Muscle of leg (tissue), 11 donors: ENCODE measurements around the gene DDX11. TPM values are rescaled to one million over a fixed set of nuclear protein-coding genes. Genes with fewer than 3 reads are reported as not detected.
A peak's percentile ranks its signal among the peaks of the same experiment; 100 is the strongest.
"Not testable (repeated sequence)": the region's sequence is repeated elsewhere in the genome, so short reads cannot be mapped to it uniquely, and the experiment has no call there.

Experiments
- DNase-seq: peaks from one replicate; pipeline ENCODE4 v3.0.0; 2013
- H3K27ac ChIP-seq: one replicate; pipeline ENCODE4 v1.5.1; 2013; ENCODE audit warnings: mild to moderate bottlenecking, low read length, control low read depth
- H3K27me3 ChIP-seq: one replicate; pipeline ENCODE4 v1.6.1; 2013; ENCODE audit warnings: low read length; ENCODE audit not compliant: control insufficient read depth, insufficient read depth
- H3K36me3 ChIP-seq: one replicate; pipeline ENCODE4 v1.6.1; 2013; ENCODE audit warnings: low read length; ENCODE audit not compliant: control insufficient read depth, insufficient read depth
- H3K4me1 ChIP-seq: one replicate; pipeline ENCODE4 v1.6.1; 2013; ENCODE audit warnings: low read length; ENCODE audit not compliant: control insufficient read depth, insufficient read depth
- H3K4me3 ChIP-seq: one replicate; pipeline ENCODE4 v1.5.1; 2013; ENCODE audit warnings: low read length, control low read depth
- H3K9me3 ChIP-seq: replicated peaks from 2 replicates; pipeline ENCODE4 v1.6.1; 2013; ENCODE audit warnings: low read depth, low read length; ENCODE audit not compliant: control insufficient read depth
- WGBS: methylation state at CpG from one replicate; pipeline ENCODE4 v1.1.5; 2013; ENCODE audit warnings: missing lambda C conversion rate; ENCODE audit not compliant: insufficient coverage; 5-methylcytosine and 5-hydroxymethylcytosine counted together
- polyA plus RNA-seq, 8 donors: library from polyadenylated mRNA; unstranded; fragments of 120-200 nt; gene quantifications; one replicate each; pipeline versions ENCODE4 v1.2.1 to v1.2.3, GENCODE V29; 2013; ENCODE audit warnings: inconsistent platforms in 1 of 8, low replicate concordance in 1 of 8; ENCODE audit not compliant: insufficient read length in 8 of 8, insufficient read depth in 1 of 8
- total RNA-seq: library from RNA; stranded (reverse); fragments of 120-200 nt; gene quantifications from one replicate; pipeline ENCODE4 v1.2.4, GENCODE V29; 2013

The DDX11 gene
- total and polyA plus RNA-seq, 9 donors: 21.1 to 53.9 (median 29.2) TPM

- not testable (repeated sequence) for H3K27me3 ChIP-seq, H3K9me3 ChIP-seq, H3K27ac ChIP-seq, H3K36me3 ChIP-seq, H3K4me1 ChIP-seq, H3K4me3 ChIP-seq, DNase-seq
- 57% methylated on average over 3 of the region's 14 CpGs for WGBS
Measured at GRCh38 chr12:31104773-31105172, 31.1 kb downstream of the DDX11 start.

DNA sequence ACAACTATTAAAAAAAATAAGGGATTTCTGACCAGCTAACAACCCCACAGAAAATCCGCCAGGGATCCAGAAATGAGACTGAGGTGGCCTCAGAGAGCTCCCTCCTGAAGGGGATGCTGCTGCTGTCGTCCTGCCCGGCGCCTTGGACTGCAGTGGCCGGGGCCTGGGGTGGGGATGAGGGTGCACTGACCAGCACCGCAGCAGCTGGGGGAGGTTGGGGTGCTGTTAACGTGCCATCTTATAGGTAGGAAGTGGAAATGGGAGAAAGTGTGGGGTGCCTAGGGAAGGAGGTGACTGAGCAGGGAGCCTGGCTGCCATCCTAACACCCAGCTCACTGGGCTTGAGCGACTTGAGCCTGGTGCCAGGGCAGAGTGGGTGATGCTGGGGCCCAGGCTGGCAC lies 32.0 kb downstream of the DDX11 start:
- WGBS: 61% methylated on average over 6 of the region's 8 CpGs
- H3K36me3 ChIP-seq: peaks cover 9% of the 10 kb centered on the region
- H3K9me3 ChIP-seq: no peaks in the 10 kb centered on the region
- no peak overlapping the region for H3K27ac ChIP-seq
- no peak overlapping the region for H3K4me3 ChIP-seq
- no peak for DNase-seq
- no peaks in the 10 kb centered on the region for H3K27me3 ChIP-seq
- H3K4me1 ChIP-seq: peaks cover 4% of the 10 kb centered on the region

DNA sequence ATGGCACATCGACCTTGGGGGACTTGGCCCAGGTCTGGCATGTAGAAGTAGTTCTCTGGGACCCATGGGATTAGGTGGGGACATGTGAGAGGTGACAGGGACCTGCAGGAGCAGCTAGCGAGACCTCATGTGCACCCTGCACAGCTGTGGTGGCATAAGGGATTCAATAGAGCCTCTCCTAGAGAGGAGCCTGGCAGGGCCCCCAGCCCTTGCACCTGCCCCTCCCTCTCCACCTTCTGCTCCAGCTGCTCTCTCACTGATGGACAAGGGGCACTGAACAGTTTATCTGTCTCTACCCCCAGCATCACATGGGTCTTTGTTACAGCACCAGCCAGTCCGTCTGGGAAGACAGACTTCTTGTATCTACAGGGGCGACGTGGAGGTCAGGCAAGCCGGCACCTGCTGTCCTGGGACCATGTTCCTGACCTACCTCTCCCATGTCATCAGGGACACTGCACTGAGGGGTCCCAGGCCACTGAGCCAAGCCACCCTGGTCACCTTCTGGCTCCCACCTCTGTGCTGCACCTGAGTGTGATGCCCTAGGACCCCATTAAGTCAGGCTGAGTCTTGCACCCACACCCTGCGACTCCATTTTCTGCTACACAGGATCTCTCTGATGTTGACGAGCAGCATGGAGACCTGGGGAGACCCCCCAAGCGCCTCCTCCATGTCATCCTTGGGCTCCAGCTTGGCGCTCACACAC lies 32.6 kb downstream of the DDX11 start:
- Histone ChIP-seq H3K27ac (no peak overlapping the region), H3K4me1 (peaks cover 4% of the 10 kb centered on the region), H3K27me3 (no peaks in the 10 kb centered on the region), H3K9me3 (no peaks in the 10 kb centered on the region), H3K4me3 (no peak overlapping the region), H3K36me3 (peaks cover 9% of the 10 kb centered on the region)
- peak; percentile 14 for DNase-seq
- 88% methylated on average over 1 of the region's 10 CpGs for WGBS

GRCh38 chr12:31109773-31110172 lies 36.1 kb downstream of the DDX11 start:
- not testable (repeated sequence) for H3K4me1 ChIP-seq, H3K4me3 ChIP-seq, H3K27ac ChIP-seq, H3K36me3 ChIP-seq, DNase-seq, H3K27me3 ChIP-seq, H3K9me3 ChIP-seq
- 67% methylated on average over 3 of the region's 6 CpGs for WGBS

GRCh38 chr12:31110263-31110662 lies 36.6 kb downstream of the DDX11 start:
- not testable (repeated sequence) for H3K9me3 ChIP-seq, H3K36me3 ChIP-seq, H3K4me1 ChIP-seq, H3K4me3 ChIP-seq, H3K27me3 ChIP-seq, H3K27ac ChIP-seq, DNase-seq
- 60% methylated on average over 1 of the region's 5 CpGs for WGBS

DNA sequence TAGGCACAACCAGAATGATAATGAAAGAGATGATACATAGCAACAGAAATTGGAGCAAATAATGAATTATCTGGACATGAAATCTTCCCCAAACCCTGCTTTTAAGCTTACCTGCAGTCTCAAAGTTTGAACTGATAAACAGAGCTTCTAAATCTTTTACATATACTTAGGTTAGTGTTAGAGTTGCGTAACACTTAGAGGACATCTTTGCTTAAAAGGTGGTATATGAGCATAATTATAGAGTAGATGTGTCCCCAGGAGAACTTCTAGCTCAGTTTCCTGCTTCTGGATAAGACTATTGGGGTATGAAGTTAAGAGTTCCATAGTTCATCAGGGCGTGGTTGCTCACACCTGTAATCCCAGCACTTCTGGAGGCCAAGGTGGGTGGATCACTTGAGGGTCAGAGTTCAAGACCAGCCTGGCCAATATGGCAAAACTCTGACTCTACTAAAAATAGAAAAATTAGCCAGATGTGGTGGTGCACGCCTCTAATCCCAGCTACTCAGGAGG lies 41.5 kb downstream of the DDX11 start:
- no CpG with 5 or more reads among the region's 3 CpGs for WGBS
- not testable (repeated sequence) for H3K36me3 ChIP-seq

GRCh38 chr12:31116846-31117202 lies 43.2 kb downstream of the DDX11 start:
- WGBS: no CpG with 5 or more reads among the region's 7 CpGs
- H3K4me1 ChIP-seq: peaks cover 33% of the 10 kb centered on the region
- not testable (repeated sequence) for H3K27ac ChIP-seq, H3K9me3 ChIP-seq, H3K36me3 ChIP-seq, H3K4me3 ChIP-seq, DNase-seq
- H3K27me3 ChIP-seq: peaks cover 38% of the 10 kb centered on the region

More for the DNA sequence above, 41.5 kb downstream of the DDX11 start:
- not testable (repeated sequence) for H3K27ac ChIP-seq, DNase-seq, H3K4me3 ChIP-seq, H3K9me3 ChIP-seq
- Histone ChIP-seq H3K27me3 (peaks cover 33% of the 10 kb centered on the region), H3K4me1 (peaks cover 30% of the 10 kb centered on the region)

GRCh38 chr12:31117203-31118011 lies 43.7 kb downstream of the DDX11 start:
- peaks cover 38% of the 10 kb centered on the region for H3K27me3 ChIP-seq
- 4% methylated on average over 17 of the region's 45 CpGs for whole genome bisulfite sequencing
- no peaks in the 10 kb centered on the region for H3K9me3 ChIP-seq
- DNase-seq: peak; percentile 37
- peak overlapping the region; percentile 48 for H3K4me3 ChIP-seq
- H3K27ac ChIP-seq: no peak overlapping the region
- H3K36me3 ChIP-seq: no peaks in the 10 kb centered on the region
- peaks cover 33% of the 10 kb centered on the region for H3K4me1 ChIP-seq

- peak overlapping the region; percentile 48 for H3K4me3 ChIP-seq
- H3K4me1 ChIP-seq: peaks cover 33% of the 10 kb centered on the region
- WGBS: 32% methylated on average over 20 of the region's 44 CpGs
- peak; percentile 75 for DNase-seq
- no peaks in the 10 kb centered on the region for H3K9me3 ChIP-seq
- H3K27ac ChIP-seq: no peak overlapping the region
- H3K27me3 ChIP-seq: peaks cover 38% of the 10 kb centered on the region
- no peaks in the 10 kb centered on the region for H3K36me3 ChIP-seq
Measured at GRCh38 chr12:31118347-31119191, 44.9 kb downstream of the DDX11 start.
